Activated CD8-positive, alpha-beta memory T cell treated with anti-CD3 and anti-CD28 coated beads for 1 hour (primary cell): ENCODE results near the gene LHPP.
"Not testable (repeated sequence)": the region's sequence is repeated elsewhere in the genome, so short reads cannot be mapped to it uniquely, and the experiment has no call there.

Experiments used
- DNase-seq, 2 donors: peaks; one replicate each; pipeline ENCODE4 v3.0.0-alpha.2; 2020; ENCODE audit warnings: low read depth in 1 of 2; ENCODE audit errors: extremely low read depth in 1 of 2

Gene LHPP, protein sequence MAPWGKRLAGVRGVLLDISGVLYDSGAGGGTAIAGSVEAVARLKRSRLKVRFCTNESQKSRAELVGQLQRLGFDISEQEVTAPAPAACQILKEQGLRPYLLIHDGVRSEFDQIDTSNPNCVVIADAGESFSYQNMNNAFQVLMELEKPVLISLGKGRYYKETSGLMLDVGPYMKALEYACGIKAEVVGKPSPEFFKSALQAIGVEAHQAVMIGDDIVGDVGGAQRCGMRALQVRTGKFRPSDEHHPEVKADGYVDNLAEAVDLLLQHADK

DNA sequence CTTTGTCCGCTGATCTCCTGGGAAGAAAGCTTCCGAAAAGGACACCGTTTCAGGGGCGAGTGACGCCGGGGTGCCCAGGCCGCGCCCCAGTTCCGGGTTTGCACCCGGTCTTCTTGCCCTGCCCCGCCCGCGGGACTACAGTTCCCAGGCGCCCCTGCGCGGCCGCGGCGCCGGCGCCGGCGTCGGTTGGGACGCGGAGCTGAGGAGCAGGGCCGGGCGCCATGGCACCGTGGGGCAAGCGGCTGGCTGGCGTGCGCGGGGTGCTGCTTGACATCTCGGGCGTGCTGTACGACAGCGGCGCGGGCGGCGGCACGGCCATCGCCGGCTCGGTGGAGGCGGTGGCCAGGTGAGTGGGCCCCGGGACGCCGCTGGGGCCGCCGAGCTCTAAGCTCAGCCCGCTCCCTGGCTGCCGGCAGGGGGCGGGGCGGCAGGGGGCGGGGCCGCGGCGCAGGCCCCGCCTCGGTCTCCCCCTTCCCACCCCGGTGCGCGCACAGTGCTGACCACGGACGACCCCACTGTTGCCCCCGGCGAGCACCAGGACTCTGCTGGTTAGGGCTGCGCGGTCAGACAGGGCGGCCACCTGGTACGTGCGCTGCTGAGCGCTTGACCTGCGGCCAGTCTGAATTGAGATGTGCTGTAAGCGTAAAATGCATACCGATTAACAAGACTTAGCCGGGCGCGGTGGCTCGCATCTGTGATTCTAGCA lies at the start of gene LHPP:
Gene LHPP, plus strand, starts transcription at position 182 of the 706 bp plus-strand sequence. Its CDS starts 40 bp downstream, at position 222.
- peak; percentile 42 to 75 for DNase-seq

- no peak for DNase-seq
Observed at GRCh38 chr10:124414076-124414475, 47.5 kb upstream of the LHPP start.

- DNase-seq = no peak
Observed at GRCh38 chr10:124415210-124415609, 46.4 kb upstream of the LHPP start.

GRCh38 chr10:124416733-124417132 lies 44.9 kb upstream of the LHPP start:
- no peak for DNase-seq

- DNase-seq = peak in 1 of 2 donors; percentile 34
Observed at GRCh38 chr10:124417895-124418725, 43.5 kb upstream of the LHPP start.

DNA sequence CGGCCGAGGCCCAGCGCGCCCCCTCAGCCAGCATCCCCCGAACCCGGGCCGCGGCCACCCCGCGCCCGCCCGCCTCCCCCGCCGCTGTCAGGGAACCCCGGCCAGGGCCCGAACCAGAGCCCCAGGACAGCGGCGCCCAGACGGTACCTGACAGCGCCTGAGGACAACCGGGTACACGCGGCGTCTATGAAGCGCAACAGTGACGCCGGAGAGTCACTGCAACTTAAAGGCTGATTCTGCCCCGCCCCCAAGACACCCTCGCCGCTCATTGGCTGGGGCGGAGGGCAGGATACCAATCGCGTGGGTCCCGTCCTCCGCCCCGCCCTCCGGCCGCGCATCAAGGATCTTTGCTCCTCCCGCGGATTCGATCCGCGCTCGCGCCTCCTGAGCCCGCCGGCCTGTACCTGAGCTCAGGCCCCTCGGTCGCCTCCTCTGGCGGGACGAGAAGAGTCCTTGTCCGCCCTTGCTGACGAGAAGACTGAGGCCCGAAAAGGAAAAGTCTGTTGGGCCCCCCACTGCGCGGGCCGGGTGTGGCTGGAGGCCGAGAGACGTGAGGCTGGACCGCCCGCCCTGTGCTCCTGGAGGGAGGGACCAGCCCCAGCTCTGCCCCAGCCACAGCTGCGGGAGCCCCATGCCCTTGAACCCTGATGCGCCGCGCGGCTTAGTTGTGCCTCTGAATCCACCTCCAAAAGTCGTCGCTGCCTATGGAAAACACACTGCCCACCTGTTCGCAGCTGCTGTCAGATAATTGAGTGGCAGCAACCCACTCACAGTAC lies 42.7 kb upstream of the LHPP start, which contains the start of gene OAT:
Gene OAT, minus strand, starts transcription at position 198 of the 776 bp plus-strand sequence. CDS start 6,752 bp downstream, outside the sequence.
- DNase-seq = peak; percentile 91 to 92

DNA sequence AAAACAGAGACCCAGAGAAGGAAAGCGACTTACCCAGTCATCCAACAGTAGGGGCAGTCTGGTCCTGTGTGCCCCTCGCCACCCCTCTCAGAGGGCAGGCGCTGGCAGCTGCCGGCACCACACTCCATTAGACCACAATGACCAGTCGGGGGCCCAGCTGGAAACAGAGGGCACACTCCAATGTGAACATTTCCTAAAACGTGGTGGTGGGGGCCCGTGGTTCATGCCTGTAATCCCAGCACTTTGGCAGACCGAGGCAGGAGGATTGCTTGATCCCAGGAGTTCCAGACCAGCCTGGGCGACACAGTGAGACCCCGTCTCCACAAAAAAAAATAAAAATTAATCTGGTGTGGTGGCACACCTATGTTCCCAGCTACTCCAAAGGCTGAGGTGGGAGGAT lies 42.0 kb upstream of the LHPP start:
- DNase-seq = no peak

GRCh38 chr10:124420254-124420653 lies 41.4 kb upstream of the LHPP start:
- no peak for DNase-seq

DNA sequence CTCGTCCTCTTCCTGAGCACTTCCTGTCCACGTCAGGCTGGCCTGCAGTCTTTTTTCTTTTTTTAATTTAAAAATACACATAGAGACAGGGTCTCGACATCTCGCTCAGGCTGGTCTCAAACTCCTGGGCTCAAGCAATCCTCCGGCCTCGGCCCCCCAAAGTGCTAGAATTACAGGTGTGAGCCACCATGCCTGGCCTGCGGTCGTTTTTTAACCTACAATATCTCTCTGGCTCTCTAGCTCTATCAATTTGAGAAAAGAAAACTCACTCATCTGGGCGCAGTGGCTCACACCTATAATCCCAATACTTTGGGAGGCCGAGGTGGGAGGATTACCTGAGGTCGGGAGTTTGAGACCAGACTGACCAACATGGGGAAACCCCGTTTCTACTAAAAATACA lies 38.9 kb upstream of the LHPP start:
- no peak for DNase-seq

DNA sequence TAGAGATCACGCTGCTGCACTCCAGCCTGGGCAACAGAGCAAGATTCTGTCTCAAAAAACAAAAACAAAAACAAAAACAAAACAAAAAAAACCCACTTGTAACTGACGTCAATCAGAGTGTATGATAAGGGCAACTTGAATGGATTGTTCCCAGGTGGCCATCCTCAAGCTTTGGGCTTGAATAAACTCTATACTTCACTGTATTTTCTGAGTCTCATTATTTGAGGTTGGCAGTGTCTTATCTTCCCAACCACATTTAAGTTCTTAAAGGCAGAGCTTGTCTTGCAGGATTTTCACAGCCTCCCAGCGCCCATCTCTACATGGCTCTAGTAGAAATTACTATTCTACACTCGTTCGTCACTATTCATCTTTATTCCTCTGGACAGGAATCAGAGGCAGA lies 37.8 kb upstream of the LHPP start:
- no peak for DNase-seq

DNA sequence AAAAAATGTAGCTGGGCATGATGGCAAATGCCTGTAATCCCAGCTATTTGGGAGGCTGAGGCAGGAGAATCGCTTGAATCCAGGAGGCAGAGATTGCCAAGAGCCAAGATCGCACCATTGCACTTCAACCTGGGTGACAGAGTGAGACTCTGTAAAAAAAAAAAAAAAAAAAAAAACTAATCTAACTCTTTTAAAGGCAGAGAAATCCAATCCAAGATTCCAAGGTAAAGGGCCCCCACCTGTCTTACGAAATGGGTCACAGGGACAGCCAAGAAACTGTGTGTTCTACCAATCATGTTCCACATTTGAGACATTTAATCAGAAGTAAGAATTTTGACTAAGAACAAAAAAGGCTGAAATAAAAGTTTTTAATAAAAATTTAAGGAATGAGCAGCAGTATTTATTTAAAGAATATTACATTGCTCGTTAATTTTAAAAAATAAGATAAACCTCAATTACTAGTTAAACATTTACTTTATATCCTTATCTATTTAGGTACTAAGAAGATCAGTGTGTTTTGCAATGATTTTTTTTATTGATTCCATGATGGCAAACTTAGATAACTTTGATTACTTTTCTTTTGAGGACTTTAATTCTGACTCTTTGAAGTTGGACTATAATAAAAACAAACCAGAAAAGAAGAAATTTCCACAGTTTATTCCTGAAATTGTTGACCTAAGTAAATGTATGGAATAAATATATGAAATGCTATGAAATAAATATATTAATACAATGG lies 36.2 kb upstream of the LHPP start:
- no peak for DNase-seq

DNA sequence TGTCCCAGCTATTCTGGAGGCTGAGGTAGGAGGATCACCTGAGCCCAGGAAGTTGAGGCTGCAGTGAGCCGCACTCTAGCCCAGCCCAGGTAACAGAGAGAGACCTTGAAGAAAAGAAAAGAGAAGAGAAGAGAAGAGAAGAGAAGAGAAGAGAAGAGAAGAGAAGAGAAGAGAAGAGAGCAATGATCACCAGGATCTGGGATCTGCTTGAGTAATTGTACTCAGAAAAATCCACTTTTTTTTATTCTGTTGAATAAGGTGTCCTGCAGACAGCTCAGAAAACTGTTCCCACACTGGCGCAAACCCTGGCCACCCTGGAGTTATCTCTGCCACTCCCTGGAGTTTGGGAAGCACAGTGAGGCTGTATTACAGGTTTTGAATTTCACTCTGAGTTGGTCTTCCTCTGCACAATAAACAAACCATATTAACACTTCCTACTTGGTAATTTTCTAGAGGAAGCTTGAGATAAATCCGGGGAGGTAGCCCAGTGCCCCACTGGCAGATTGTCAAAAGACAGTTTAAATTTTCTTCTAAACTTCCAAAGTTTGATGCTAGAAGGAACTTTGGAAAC lies 33.3 kb upstream of the LHPP start:
- no peak for DNase-seq

GRCh38 chr10:124429576-124429975 lies 32.0 kb upstream of the LHPP start:
- no peak for DNase-seq

- DNase-seq = no peak
Observed at GRCh38 chr10:124430077-124430476, 31.5 kb upstream of the LHPP start.

DNA sequence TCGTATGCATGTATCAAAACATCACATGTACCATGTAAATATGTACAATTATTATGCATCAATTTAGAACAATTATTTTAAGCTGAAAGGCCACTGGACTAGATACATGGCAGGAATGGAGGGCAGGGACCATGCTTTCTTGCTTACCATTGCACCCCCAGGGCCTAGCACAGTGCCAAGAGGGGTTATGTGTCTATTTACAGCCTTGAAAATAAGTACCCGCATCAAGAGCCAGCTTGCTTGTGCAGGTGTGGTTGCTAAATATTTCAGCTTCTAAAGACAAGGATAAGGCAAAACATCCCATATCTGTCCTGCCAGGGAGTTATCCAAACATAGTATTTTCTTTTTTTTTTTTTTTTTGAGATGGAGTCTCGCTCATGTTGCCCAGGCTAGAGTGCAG lies 28.2 kb upstream of the LHPP start:
- DNase-seq = no peak

DNA sequence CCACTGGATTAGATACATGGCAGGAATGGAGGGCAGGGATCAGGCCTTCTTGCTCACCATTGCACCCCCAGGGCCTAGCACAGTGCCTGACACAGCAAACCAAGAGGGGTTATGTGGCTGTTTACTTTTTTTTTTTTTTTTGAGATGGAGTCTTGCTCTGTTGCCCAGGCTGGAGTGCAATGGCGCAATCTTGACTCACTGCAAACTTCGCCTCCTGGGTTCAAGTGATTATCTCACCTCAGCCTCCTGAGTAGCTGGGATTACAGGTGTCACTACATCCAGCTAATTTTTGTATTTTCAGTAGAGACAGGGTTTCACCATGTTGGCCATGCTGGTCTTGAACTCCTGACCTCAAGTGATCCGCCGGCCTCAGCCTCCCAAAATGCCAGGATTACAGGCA lies 25.9 kb upstream of the LHPP start:
- not testable (repeated sequence) for DNase-seq

DNA sequence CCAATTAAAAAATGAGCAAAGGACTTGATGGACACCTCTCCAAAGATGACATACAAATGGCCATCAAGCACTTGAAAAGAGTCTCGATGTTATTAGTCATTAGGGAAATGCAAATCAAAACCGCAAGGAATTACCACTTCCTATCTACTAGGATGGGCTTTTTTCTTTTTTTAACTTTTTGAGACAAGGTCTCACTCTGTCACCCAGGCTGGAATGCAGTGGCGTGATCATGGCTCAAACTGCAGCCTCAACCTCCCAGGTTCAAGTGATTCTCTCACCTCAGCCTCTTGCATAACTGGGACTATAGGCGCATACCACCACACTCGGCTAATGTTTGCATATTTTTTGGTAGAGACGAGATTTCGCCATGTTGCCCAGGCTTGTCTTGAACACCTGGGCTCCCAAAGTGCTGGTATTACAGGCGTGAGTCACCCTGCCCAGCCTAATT lies 25.4 kb upstream of the LHPP start:
- DNase-seq = no peak

DNA sequence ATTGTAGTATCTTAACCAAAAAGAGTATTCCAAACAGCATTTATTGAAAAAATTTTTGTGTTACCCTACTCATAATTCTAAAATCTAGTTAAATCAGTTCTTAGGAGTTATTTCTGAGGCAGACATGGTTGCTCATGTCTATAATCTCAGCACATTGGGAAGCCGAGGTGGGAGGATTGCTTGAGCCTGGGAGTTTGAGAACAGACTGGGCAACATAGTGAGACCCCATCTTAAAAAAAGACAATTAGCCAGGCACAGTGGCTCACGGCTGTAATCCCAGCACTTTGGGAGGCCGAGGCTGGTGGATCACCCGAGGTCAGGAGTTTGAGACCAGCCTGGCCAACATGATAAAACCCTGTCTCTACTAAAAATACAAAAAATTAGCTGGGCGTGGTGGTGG lies 19.9 kb upstream of the LHPP start:
- DNase-seq = not testable (repeated sequence)
